Activated naive CD4-positive, alpha-beta T cell treated with anti-CD3 and anti-CD28 coated beads for 36 hours (primary cell): ENCODE measurements around the gene SH3RF2. TPM values are rescaled to one million over a fixed set of nuclear protein-coding genes. Genes with fewer than 3 reads are reported as not detected.
A peak's percentile ranks its signal among the peaks of the same experiment; 100 is the strongest.

Experiments
- CTCF ChIA-PET: fragments of 350-600 bp; sonication (Branson Sonifier 250); formaldehyde crosslinking; loops from one replicate; lab custom pipeline; 2021; ENCODE audit warnings: antibody characterized with exemption; lab: Charles Lee
- DNase-seq: peaks from one replicate; pipeline ENCODE4 v3.0.0-alpha.2; 2020
- H3K27ac Mint-ChIP-seq: one replicate; pipeline ENCODE4 v1.8.0; 2021; ENCODE audit warnings: mild to moderate bottlenecking, mixed read lengths
- H3K27me3 Mint-ChIP-seq: one replicate; pipeline ENCODE4 v1.8.0; 2021; ENCODE audit warnings: low read depth, mixed read lengths
- H3K36me3 Mint-ChIP-seq: one replicate; pipeline ENCODE4 v1.8.0; 2021; ENCODE audit warnings: low read depth, mixed read lengths
- H3K4me1 Mint-ChIP-seq: one replicate; pipeline ENCODE4 v1.8.0; 2021; ENCODE audit warnings: low read depth, mixed read lengths
- H3K4me3 Mint-ChIP-seq: one replicate; pipeline ENCODE4 v1.8.0; 2021; ENCODE audit warnings: mild to moderate bottlenecking, moderate library complexity, mixed read lengths
- H3K9me3 Mint-ChIP-seq: one replicate; pipeline ENCODE4 v1.8.0; 2021; ENCODE audit warnings: mixed read lengths
- intact Hi-C: fragments of 100-400 bp; cut with micrococcal nuclease; formaldehyde crosslinking; loops from one replicate; pipeline ENCODE4 v1.15.1; 2023
- total RNA-seq, 2 experiments: library from RNA; stranded (reverse); gene quantifications; one replicate each; pipeline ENCODE4 v1.2.3, GENCODE V29; 2021

The SH3RF2 gene
- total RNA-seq, 2 experiments from 2014 or later, result not detected

DNA sequence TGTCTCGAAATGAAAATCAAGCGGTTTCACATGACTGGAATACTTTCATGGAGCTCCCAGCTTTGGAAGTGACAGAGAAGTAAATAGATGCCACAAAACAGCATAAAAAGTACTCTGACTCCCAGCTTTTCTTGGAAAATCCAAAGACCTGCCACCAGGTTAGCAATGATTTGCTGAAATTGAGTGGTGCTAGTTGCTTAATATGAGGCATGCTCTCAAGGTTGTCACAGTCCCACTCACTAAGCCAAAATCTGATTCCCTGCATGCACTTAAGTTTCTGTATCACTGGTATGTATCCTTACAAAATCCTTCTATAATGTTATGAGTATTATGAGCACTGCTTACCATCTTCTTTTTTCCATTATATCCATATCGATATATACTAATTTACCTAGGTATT, 13.0 kb upstream of the SH3RF2 start:
- intact Hi-C loops, result no loop called here
- CTCF ChIA-PET, result no interaction called here
- DNase-seq, result no peak
- Mint-ChIP-seq H3K27ac (no peak overlapping the region), H3K4me1 (no peaks in the 10 kb centered on the region), H3K4me3 (no peak overlapping the region), H3K36me3 (no peaks in the 10 kb centered on the region), H3K9me3 (no peaks in the 10 kb centered on the region), H3K27me3 (peaks cover 3% of the 10 kb centered on the region)

DNA sequence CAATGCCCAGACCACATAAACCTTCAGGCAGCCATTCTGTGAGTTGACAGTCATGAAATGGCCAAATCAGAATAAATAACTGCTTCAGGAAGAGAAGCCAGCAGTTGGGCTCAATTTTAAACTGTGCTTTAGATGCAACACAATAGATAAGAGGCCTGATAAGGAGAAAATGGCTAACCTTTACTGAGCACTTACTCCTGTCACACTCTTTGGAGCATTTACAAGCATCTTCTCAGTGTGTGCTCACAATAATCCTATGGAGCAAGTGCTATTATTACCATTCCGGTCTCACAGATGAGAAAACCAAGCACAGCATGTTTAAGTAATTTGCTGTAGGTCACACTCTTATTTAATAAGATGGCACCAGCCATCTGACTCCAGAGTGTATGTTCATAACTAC, 11.5 kb upstream of the SH3RF2 start:
- no peaks in the 10 kb centered on the region for H3K4me1 Mint-ChIP-seq
- intact Hi-C loops, result no loop called here
- no peak overlapping the region for H3K4me3 Mint-ChIP-seq
- DNase-seq, result no peak
- H3K36me3 Mint-ChIP-seq, result no peaks in the 10 kb centered on the region
- H3K9me3 Mint-ChIP-seq, result no peaks in the 10 kb centered on the region
- CTCF ChIA-PET, result no interaction called here
- no peak overlapping the region for H3K27ac Mint-ChIP-seq
- H3K27me3 Mint-ChIP-seq, result peaks cover 3% of the 10 kb centered on the region

DNA sequence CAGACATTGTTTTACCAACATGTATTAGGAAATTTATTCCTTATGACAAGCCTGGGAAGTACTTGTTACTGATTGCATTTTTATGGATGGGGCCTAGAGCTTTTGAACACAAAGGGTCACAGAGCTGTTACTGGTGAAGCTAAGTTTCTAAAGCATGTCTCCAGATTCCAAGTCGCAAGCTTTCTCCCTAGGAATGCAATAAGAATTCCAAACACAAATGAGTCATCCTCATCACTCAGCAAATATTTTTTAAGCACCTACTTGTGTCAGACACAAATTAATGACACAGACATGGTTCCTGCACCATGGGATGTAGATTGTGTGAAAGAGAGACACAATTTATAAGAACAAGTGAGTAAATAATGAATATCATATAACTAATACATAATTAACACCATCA, 11.0 kb upstream of the SH3RF2 start:
- no peaks in the 10 kb centered on the region for H3K4me1 Mint-ChIP-seq
- CTCF ChIA-PET, result no interaction called here
- no peak for DNase-seq
- no peak overlapping the region for H3K4me3 Mint-ChIP-seq
- H3K27ac Mint-ChIP-seq, result no peak overlapping the region
- intact Hi-C loops, result no loop called here
- no peaks in the 10 kb centered on the region for H3K9me3 Mint-ChIP-seq
- H3K36me3 Mint-ChIP-seq, result no peaks in the 10 kb centered on the region
- peaks cover 3% of the 10 kb centered on the region for H3K27me3 Mint-ChIP-seq

DNA sequence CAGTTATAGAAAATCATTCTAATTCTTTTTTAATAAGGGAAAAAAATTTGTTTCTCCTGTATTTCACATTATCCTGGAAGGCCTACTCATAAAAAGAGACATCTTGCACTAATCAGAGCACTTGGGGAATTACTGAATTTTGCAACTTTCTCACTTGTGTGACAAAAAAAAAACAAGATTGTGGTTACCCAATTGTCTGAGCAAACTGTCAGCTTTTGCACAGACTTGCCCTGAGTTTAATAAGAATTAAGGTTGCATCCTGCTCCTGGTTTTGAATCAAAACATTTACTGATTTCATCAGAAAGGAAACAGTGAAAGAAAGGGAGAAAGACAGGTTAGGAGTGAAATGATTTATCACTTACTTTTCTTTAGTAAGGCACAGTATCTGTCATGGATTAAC, 10.6 kb upstream of the SH3RF2 start:
- H3K4me1 Mint-ChIP-seq, result no peaks in the 10 kb centered on the region

DNA sequence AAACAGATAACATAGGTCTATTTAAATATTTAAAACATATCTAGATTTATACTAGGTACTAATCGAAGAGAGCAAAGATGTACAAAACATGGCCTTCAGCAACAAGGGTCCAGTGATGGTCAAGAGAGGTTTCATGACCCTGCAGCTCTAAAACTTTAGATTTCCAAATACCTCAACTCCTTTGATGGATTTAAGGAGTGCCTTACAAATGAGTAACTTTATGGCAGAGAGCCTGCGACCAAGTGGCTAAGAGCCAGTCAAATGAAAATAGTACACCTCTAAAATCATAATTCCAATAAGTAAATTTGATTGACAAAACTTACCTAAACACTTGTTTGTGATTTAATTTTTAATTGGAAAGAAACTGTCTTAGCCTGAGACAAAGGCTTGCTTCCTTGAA, 4.7 kb upstream of the SH3RF2 start:
- CTCF ChIA-PET, result no interaction called here
- H3K4me3 Mint-ChIP-seq, result no peak overlapping the region
- H3K27ac Mint-ChIP-seq, result no peak overlapping the region
- H3K36me3 Mint-ChIP-seq, result no peaks in the 10 kb centered on the region
- H3K27me3 Mint-ChIP-seq, result peaks cover 23% of the 10 kb centered on the region
- intact Hi-C loops, result no loop called here
- H3K9me3 Mint-ChIP-seq, result no peaks in the 10 kb centered on the region
- DNase-seq, result no peak
- H3K4me1 Mint-ChIP-seq, result peaks cover 4% of the 10 kb centered on the region

More for the DNA sequence above, 10.6 kb upstream of the SH3RF2 start:
- Mint-ChIP-seq H3K36me3 (no peaks in the 10 kb centered on the region), H3K4me3 (no peak overlapping the region), H3K9me3 (no peaks in the 10 kb centered on the region), H3K27ac (no peak overlapping the region), H3K27me3 (peaks cover 3% of the 10 kb centered on the region)
- intact Hi-C loops, result no loop called here
- CTCF ChIA-PET, result no interaction called here
- no peak for DNase-seq

DNA sequence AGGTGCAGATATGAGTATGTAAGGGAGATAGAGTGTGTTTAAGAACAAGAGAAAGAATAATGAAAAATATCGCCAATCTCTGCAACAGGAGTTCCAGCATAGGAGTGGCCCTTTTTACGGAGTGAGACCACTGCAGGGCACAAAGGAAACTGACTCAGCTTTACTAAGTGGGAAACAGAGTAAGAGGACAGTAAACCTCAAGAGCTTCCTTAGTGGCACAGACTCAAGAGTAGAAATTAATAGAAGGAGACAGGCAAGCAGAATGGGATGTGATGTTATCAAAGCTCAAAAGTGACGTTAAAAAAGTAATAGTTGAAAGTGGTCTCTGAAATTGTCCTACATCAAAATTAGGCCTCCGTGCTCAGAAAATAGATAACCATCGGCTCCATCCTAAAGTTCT, 2.1 kb upstream of the SH3RF2 start:
- CTCF ChIA-PET, result no interaction called here
- peaks cover 33% of the 10 kb centered on the region for H3K27me3 Mint-ChIP-seq
- no peaks in the 10 kb centered on the region for H3K36me3 Mint-ChIP-seq
- no peak overlapping the region for H3K4me3 Mint-ChIP-seq
- H3K9me3 Mint-ChIP-seq, result no peaks in the 10 kb centered on the region
- intact Hi-C loops, result no loop called here
- no peak for DNase-seq
- peaks cover 12% of the 10 kb centered on the region for H3K4me1 Mint-ChIP-seq
- H3K27ac Mint-ChIP-seq, result no peak overlapping the region

DNA sequence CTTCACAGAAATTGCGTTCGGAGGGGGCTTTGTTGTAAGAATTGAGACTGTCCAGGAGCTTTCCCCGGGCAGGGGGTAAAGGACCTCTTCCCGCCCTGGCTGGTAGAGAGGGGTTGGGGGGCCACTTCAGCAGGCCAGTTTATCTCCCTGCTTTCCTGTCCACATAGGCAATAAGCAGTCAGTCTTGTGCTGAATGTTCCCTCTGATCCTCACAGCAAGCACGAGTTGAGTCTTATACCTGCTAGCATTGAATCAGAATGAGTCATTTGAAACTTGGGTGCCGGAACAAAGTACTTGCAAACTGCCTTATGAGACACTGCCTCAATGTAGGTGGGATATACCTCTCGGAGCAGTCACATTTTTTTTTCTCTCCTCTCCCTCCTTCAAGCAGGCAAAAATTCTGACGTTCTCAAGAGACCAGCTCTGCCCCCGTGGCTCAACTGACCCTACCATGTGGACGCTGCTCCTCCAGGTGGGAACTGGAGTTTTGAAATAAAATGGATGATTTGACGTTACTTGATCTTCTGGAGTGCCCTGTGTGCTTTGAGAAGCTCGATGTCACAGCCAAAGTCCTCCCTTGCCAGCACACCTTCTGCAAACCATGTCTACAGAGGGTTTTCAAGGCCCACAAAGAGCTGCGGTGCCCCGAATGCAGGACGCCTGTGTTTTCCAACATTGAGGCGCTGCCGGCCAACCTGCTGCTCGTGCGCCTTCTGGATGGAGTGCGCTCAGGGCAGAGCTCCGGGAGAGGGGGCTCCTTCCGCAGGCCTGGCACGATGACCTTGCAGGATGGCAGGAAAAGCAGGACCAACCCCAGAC, 1.3 kb downstream of the SH3RF2 start:
- Mint-ChIP-seq H3K27me3 (peaks cover 50% of the 10 kb centered on the region), H3K27ac (no peak overlapping the region), H3K36me3 (no peaks in the 10 kb centered on the region), H3K4me1 (peaks cover 16% of the 10 kb centered on the region), H3K4me3 (no peak overlapping the region), H3K9me3 (no peaks in the 10 kb centered on the region)
- CTCF ChIA-PET, result no interaction called here
- DNase-seq, result peak; percentile 25
- intact Hi-C loops, result loop anchor here (1.0 kb wide), 1 partner anchor 9 kb away; no protein-coding TSS in a partner anchor

DNA sequence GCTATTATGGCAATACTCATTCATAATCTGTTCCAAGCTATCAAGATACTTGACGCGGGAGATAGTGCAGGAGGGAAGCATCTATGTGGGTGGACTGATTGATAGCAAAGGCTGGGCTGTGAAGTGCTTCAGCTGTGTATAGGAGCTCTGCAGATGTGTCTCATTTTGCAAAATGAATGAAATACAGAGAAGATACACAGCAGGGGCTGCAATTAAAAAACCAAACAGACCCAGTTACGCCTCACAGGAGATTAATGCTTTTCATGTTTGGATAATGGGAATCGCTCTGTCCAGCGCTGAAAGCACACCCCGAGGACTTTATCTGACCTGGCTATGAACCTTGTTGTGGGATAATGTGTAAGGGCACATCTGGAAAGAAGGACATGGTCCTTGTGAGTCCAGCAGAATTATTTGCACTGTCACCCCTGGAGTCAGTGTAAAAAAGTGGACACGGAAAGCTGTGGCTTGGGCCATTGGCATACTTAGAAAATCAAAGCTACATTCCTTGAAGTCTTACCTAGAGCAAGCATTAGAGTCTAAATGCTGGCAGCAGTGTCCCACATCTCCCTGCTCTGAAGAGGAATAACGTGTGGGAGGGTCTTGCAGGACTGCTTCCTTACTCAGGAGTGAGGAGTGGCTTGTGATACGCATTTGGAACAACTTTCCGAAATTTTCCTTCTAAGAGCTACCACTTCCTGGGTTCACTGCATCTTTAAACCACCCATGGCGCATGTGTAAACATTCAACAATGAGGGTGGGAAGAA, 2.6 kb downstream of the SH3RF2 start:
- CTCF ChIA-PET, result no interaction called here
- Mint-ChIP-seq H3K9me3 (no peaks in the 10 kb centered on the region), H3K4me1 (peaks cover 16% of the 10 kb centered on the region), H3K36me3 (no peaks in the 10 kb centered on the region), H3K4me3 (no peak overlapping the region), H3K27me3 (peaks cover 52% of the 10 kb centered on the region), H3K27ac (no peak overlapping the region)
- intact Hi-C loops, result no loop called here
- no peak for DNase-seq

DNA sequence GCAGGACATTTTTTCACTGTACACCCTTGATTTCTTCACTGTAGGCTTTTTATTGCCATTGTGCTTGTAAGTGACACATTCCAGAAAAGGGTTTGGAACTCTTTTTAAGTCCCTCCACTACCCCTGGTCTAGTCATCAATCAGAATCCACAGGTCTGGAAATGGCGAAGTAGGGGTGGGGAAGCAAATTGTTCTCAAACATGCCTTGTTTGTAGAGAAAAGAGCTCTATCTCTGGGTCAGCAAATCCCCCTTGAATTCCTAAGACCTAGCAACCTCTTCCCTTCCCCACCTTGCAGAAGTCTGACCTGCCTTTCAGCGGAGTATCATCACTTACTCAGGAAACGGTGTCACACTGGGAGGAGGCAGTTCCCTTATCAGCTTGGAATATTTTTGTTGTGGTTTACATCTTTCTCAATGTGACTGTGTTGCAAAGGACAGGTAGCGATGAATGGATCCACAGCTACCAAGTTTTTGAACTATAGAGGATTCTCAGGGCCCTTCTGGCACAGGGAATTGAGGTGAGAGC, 3.2 kb downstream of the SH3RF2 start:
- Mint-ChIP-seq H3K27me3 (peaks cover 50% of the 10 kb centered on the region), H3K9me3 (no peaks in the 10 kb centered on the region), H3K4me3 (no peak overlapping the region), H3K4me1 (peaks cover 16% of the 10 kb centered on the region), H3K27ac (no peak overlapping the region), H3K36me3 (no peaks in the 10 kb centered on the region)
- intact Hi-C loops, result no loop called here
- DNase-seq, result no peak
- CTCF ChIA-PET, result no interaction called here

DNA sequence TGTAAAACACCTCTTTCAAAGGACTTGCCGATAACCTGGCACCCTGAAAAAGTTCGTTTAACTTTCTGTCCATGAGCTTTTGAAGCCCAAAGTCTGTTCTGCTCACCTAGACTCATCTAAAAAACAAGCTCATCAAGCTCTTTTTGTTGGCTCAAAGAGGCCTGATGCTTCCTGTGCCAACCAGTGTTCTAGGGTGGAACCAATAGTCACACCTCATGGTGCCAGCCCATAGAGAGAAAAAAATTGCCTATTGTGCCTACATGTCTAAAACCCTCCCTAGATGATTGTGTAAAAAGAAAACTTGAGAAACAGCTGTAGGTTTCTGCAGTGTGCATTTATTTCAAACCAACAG, 4.7 kb downstream of the SH3RF2 start:
- DNase-seq, result no peak
- peaks cover 45% of the 10 kb centered on the region for H3K27me3 Mint-ChIP-seq
- H3K36me3 Mint-ChIP-seq, result no peaks in the 10 kb centered on the region
- no peak overlapping the region for H3K4me3 Mint-ChIP-seq
- intact Hi-C loops, result no loop called here
- H3K9me3 Mint-ChIP-seq, result no peaks in the 10 kb centered on the region
- CTCF ChIA-PET, result no interaction called here
- H3K27ac Mint-ChIP-seq, result no peak overlapping the region
- peaks cover 21% of the 10 kb centered on the region for H3K4me1 Mint-ChIP-seq

DNA sequence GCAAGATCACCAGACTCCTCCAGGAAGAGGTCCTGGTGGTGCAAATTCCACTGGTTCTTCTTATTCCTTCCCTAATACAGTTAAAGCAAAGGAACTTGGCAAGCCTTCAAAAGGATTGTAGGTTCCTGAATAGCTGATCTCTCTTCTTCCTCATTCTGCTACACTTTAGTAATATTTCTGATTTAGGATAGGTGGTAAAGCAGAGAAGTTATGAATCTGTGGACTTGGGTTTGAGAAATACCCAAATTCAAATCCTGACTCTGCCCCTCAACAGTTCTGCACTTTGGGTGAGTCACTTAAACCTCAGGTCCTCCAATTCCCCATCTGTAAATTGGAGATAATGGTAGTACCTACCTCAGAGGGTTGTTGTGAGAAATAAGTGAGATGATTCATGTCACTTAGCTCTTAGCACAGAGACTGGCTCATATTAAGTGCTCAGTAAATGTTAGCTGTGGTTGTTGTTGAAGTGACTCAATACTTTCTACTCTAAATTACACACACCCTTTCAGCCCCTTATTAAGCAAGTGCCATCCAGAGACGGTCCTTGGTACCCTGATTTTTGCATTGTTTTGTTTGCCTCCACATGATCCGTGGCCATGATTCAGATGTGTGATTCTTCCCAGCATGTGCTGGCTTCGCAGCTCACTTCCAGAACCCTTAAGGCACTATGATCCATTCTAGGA, 5.2 kb downstream of the SH3RF2 start:
- Mint-ChIP-seq H3K4me1 (peaks cover 23% of the 10 kb centered on the region), H3K4me3 (no peak overlapping the region), H3K27ac (no peak overlapping the region), H3K9me3 (no peaks in the 10 kb centered on the region), H3K27me3 (peaks cover 40% of the 10 kb centered on the region), H3K36me3 (no peaks in the 10 kb centered on the region)
- CTCF ChIA-PET, result no interaction called here
- intact Hi-C loops, result no loop called here
- no peak for DNase-seq

DNA sequence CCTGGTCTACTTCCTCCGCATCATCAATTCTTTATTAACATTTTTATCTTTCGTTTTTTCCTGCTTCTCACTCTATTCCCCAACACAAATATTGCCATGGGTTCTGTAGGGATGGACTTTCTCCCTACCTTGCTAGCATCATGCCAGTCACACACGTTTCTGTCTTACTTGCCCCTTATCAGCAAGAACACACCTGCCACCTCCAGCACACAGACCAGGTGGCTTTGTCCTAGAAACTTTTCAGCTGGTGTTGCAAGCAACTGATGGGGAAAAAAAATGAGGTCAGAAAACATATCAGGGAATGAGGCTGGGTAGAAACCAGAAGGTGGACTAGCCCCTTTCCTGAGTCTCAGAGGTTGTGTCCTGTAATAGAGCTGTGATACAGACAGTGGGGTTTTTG, 5.8 kb downstream of the SH3RF2 start:
- H3K4me3 Mint-ChIP-seq, result no peak overlapping the region
- H3K4me1 Mint-ChIP-seq, result peaks cover 17% of the 10 kb centered on the region
- peaks cover 36% of the 10 kb centered on the region for H3K27me3 Mint-ChIP-seq
- no peak overlapping the region for H3K27ac Mint-ChIP-seq
- no peaks in the 10 kb centered on the region for H3K9me3 Mint-ChIP-seq
- intact Hi-C loops, result no loop called here
- no peak for DNase-seq
- no peaks in the 10 kb centered on the region for H3K36me3 Mint-ChIP-seq
- CTCF ChIA-PET, result no interaction called here
